Subcutaneous adipose tissue (tissue), 4 donors: ENCODE data around the gene KCNC2. TPM values are rescaled to one million over a fixed set of nuclear protein-coding genes. Genes with fewer than 3 reads are reported as not detected.

ENCODE experiments used
- CTCF ChIP-seq: fragments of 450-650 bp; IDR thresholded peaks from one replicate; pipeline ENCODE4 v1.5.1; 2016; ENCODE audit warnings: low read depth, mild to moderate bottlenecking, control low read depth, antibody characterized with exemption, moderate library complexity
- total RNA-seq, 4 donors: library from RNA; depleted of rRNA; stranded (reverse); fragments of >200 nt; gene quantifications; one replicate each; pipeline ENCODE4 v1.1.0, GENCODE V29; 2016

The KCNC2 gene
- total RNA-seq, 4 donors from 2014 or later, result not detected

- no peak for TF ChIP-seq CTCF
These were observed 80.4 kb downstream of the KCNC2 start for GRCh38 chr12:75129275-75129674.

- no peak for TF ChIP-seq CTCF
These were observed 88.5 kb downstream of the KCNC2 start for GRCh38 chr12:75121036-75121705.

GRCh38 chr12:75120311-75120711 is 89.3 kb downstream of the KCNC2 start:
- TF ChIP-seq CTCF, result no peak

- no peak for TF ChIP-seq CTCF
These were observed 92.9 kb downstream of the KCNC2 start for GRCh38 chr12:75116646-75117198.

- no peak for TF ChIP-seq CTCF
These were observed 93.9 kb downstream of the KCNC2 start for GRCh38 chr12:75115748-75116147.

- TF ChIP-seq CTCF, result no peak
These were observed 105.8 kb downstream of the KCNC2 start for GRCh38 chr12:75103822-75104221.

GRCh38 chr12:75101781-75102180 is 107.9 kb downstream of the KCNC2 start:
- no peak for TF ChIP-seq CTCF
